B cell (primary cell): ENCODE results near the gene BSG. TPM values are rescaled to one million over a fixed set of nuclear protein-coding genes. Genes with fewer than 3 reads are reported as not detected.

ENCODE experiments used
- ATAC-seq: fragments of 200-7000 bp; cut with Tn5 transposase; one replicate; pipeline ENCODE4 v1.10.0; 2021; ENCODE audit warnings: low read depth, mild to moderate bottlenecking, moderate number of reproducible peaks, moderate library complexity
- CTCF ChIA-PET: fragments of 350-600 bp; sonication (Branson Sonifier 250); formaldehyde crosslinking; loops from one replicate; lab custom pipeline; 2021; ENCODE audit warnings: antibody characterized with exemption, inconsistent platforms; lab: Charles Lee
- POLR2A ChIA-PET: fragments of 350-600 bp; sonication (Branson Sonifier 250); formaldehyde crosslinking; loops from one replicate; lab custom pipeline; 2021; ENCODE audit warnings: antibody characterized with exemption; lab: Charles Lee
- DNase-seq: peaks from one replicate; pipeline ENCODE4 v3.0.0; 2013
- H2AFZ ChIP-seq: 2 replicates; pipeline ENCODE4 v1.6.1; 2012; ENCODE audit warnings: mild to moderate bottlenecking, low read depth, low read length; ENCODE audit not compliant: insufficient read depth, poor library complexity, severe bottlenecking
- H3K27ac ChIP-seq, 2 donors: 1 replicate in 1 of 2; 2 replicates in 1 of 2; pipeline ENCODE4 v1.5.1; 2012 to 2013; ENCODE audit warnings: low read length in 2 of 2, mild to moderate bottlenecking in 2 of 2, moderate library complexity in 1 of 2
- H3K27me3 ChIP-seq, 4 experiments: fragments of 200-600 bp in 1 of 4; sonication (generic) in 1 of 4; replicated peaks in 1 of 4; 1 replicate in 2 of 4; 2 replicates in 2 of 4; pipeline versions ENCODE4 v1.6.1 to v1.7.0; 2013 to 2016; ENCODE audit warnings: low read length in 3 of 4, mild to moderate bottlenecking in 2 of 4, mixed read lengths in 1 of 4, moderate library complexity in 1 of 4; ENCODE audit not compliant: insufficient read depth in 4 of 4, control insufficient read depth in 3 of 4; ENCODE audit errors: control extremely low read depth in 1 of 4
- H3K36me3 ChIP-seq, 2 experiments: replicated peaks in 1 of 2; 1 replicate in 1 of 2; 2 replicates in 1 of 2; pipeline versions ENCODE4 v1.6.1 to v1.7.1; 2013; ENCODE audit warnings: low read length in 1 of 2; ENCODE audit not compliant: insufficient read depth in 2 of 2, control insufficient read depth in 1 of 2; ENCODE audit errors: control extremely low read depth in 1 of 2, extremely low read depth in 1 of 2
- H3K4me1 ChIP-seq, 2 donors: fragments of 200-600 bp in 1 of 2; sonication (generic) in 1 of 2; 1 replicate in 1 of 2; 2 replicates in 1 of 2; pipeline versions ENCODE4 v1.5.1 to v1.6.1; 2013 to 2017; ENCODE audit warnings: low read length in 2 of 2; ENCODE audit not compliant: control insufficient read depth in 2 of 2, insufficient read depth in 2 of 2
- H3K4me2 ChIP-seq: replicated peaks from 2 replicates; pipeline ENCODE3; 2012; ENCODE audit warnings: mild to moderate bottlenecking, low read depth, low read length; ENCODE audit not compliant: poor library complexity, severe bottlenecking
- H3K4me3 ChIP-seq, 5 experiments: fragments of 200-600 bp in 1 of 5; sonication (generic) in 1 of 5; 1 replicate in 3 of 5; 2 replicates in 2 of 5; pipeline versions ENCODE4 v1.5.1 to v1.7.0; 2011 to 2016; ENCODE audit warnings: low read length in 4 of 5, mild to moderate bottlenecking in 4 of 5, low read depth in 2 of 5, control low read depth in 1 of 5, moderate library complexity in 1 of 5; ENCODE audit not compliant: insufficient read depth in 1 of 5; ENCODE audit errors: control extremely low read depth in 1 of 5, extremely low read depth in 1 of 5
- H3K79me2 ChIP-seq: fragments of 200-600 bp; sonication (generic); one replicate; pipeline ENCODE4 v1.6.0; 2016; ENCODE audit warnings: low read length; ENCODE audit not compliant: control insufficient read depth, insufficient read depth
- H3K9ac ChIP-seq: fragments of 200-600 bp; sonication (generic); 2 replicates; pipeline ENCODE4 v1.6.1; 2017; ENCODE audit warnings: mild to moderate bottlenecking, low read length, moderate library complexity
- H3K9me3 ChIP-seq, 3 donors: one replicate each; pipeline versions ENCODE4 v1.6.1 to v1.7.1; 2013; ENCODE audit warnings: low read length in 2 of 3; ENCODE audit not compliant: control insufficient read depth in 2 of 3, insufficient read depth in 1 of 3; ENCODE audit errors: control extremely low read depth in 1 of 3
- H4K20me1 ChIP-seq: 2 replicates; pipeline ENCODE4 v1.6.0; 2012; ENCODE audit warnings: mild to moderate bottlenecking, low read length; ENCODE audit not compliant: insufficient read depth, control insufficient read depth, poor library complexity, severe bottlenecking
- H3K27ac Mint-ChIP-seq: one replicate; pipeline ENCODE4 v1.8.0; 2021; ENCODE audit warnings: mixed read lengths
- H3K27me3 Mint-ChIP-seq: one replicate; pipeline ENCODE4 v1.8.0; 2021; ENCODE audit warnings: mixed read lengths
- H3K4me1 Mint-ChIP-seq: one replicate; pipeline ENCODE4 v1.8.0; 2021; ENCODE audit warnings: mixed read lengths
- H3K4me3 Mint-ChIP-seq: one replicate; pipeline ENCODE4 v1.8.0; 2021; ENCODE audit warnings: mixed read lengths
- H3K9me3 Mint-ChIP-seq: one replicate; pipeline ENCODE4 v1.8.0; 2022; ENCODE audit warnings: mixed read lengths; ENCODE audit not compliant: insufficient read depth
- EZH2 ChIP-seq: IDR thresholded peaks from 2 replicates; pipeline ENCODE4 v1.6.1; 2012; ENCODE audit warnings: borderline replicate concordance, low read depth, mild to moderate bottlenecking, moderate library complexity, low read length; ENCODE audit not compliant: insufficient read depth, poor library complexity, severe bottlenecking
- WGBS: methylation state at CpG from one replicate; pipeline ENCODE4 v1.1.5; 2013; ENCODE audit warnings: missing lambda C conversion rate; ENCODE audit not compliant: insufficient coverage; 5-methylcytosine and 5-hydroxymethylcytosine counted together
- intact Hi-C: fragments of 100-400 bp; cut with micrococcal nuclease; formaldehyde crosslinking; loops from one replicate; pipeline ENCODE4 v1.10.0; 2022
- polyA plus RNA-seq: library from polyadenylated mRNA; depleted of rRNA; stranded (reverse); fragments of >200 nt; gene quantifications from 2 replicates; pipeline ENCODE4 v1.2.3, GENCODE V29; 2012
- total RNA-seq, 2 donors: library from RNA; stranded (reverse); fragments of 120-200 nt in 1 of 2; gene quantifications; 1 replicate in 1 of 2; 2 replicates in 1 of 2; pipeline versions ENCODE4 v1.2.3 to v1.2.4, GENCODE V29; 2013 to 2022
- TF ChIP-seq, protein P1 (sequence below): fragments of 200-600 bp; IDR thresholded peaks from one replicate; pipeline ENCODE4 v1.8.0; 2022; ENCODE audit warnings: antibody characterized with exemption, mild to moderate bottlenecking

The BSG gene
- total and polyA plus RNA-seq, 2 donors (not counting 1 experiment from before 2014, with no cell fraction given) = 82.1 to 131 TPM

DNA sequence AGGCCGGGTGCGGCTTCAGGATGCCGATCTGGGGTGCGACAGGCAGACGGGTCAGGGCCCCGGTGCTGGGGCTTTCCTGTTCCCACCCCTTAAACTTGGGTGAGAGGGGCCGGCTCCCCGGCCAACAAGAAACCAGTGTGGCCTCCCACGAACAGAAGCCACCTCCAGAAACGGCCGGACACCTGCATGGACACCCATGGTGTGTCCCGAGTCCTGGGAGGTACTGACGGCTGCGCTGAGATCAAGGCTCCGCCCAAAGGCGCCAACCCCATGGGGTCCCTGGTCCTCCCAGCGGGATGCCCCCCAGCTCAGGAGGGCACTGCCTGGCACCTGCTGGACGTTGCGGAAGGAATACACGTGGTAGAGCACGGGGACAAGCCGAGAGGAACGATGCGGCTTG is 49.4 kb downstream of the BSG start:
- CTCF ChIA-PET = no interaction called here

DNA sequence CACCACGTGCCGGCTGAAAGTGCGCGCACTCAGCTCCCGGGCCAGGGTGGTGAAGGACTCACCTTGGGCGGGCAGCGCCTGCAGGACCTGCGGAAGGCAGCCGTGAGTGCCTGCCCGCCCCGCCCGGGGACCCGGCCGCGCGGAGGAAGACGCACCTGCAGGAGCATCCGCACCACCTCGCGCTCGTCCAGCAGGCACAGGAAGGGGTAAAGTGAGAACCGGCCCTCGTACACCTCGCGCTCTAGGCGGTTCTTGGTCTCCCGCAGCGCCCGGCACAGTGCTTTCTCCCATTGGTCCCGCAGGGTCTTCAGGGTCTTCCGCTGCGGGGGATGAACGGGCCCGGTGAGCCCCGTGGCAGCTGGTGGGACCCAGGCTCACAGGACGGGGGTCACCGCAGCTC is 50.3 kb downstream of the BSG start:
- H3K27ac ChIP-seq = no peak overlapping the region
- no peaks in the 10 kb centered on the region for H3K27me3 ChIP-seq
- no peaks in the 10 kb centered on the region for H3K9me3 ChIP-seq
- no peak for TF ChIP-seq EZH2
- TF ChIP-seq, protein P1, sequence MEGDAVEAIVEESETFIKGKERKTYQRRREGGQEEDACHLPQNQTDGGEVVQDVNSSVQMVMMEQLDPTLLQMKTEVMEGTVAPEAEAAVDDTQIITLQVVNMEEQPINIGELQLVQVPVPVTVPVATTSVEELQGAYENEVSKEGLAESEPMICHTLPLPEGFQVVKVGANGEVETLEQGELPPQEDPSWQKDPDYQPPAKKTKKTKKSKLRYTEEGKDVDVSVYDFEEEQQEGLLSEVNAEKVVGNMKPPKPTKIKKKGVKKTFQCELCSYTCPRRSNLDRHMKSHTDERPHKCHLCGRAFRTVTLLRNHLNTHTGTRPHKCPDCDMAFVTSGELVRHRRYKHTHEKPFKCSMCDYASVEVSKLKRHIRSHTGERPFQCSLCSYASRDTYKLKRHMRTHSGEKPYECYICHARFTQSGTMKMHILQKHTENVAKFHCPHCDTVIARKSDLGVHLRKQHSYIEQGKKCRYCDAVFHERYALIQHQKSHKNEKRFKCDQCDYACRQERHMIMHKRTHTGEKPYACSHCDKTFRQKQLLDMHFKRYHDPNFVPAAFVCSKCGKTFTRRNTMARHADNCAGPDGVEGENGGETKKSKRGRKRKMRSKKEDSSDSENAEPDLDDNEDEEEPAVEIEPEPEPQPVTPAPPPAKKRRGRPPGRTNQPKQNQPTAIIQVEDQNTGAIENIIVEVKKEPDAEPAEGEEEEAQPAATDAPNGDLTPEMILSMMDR = no peak
- H3K4me3 ChIP-seq = no peak overlapping the region
- 96% methylated on average over 37 of the region's 37 CpGs for WGBS
- no peak overlapping the region for H3K27ac Mint-ChIP-seq
- H2AFZ ChIP-seq = no peak overlapping the region
- no peak overlapping the region for H3K4me3 Mint-ChIP-seq
- ATAC-seq (no peak), DNase-seq (no peak)
- no peaks in the 10 kb centered on the region for H3K4me1 ChIP-seq
- ChIA-PET CTCF (no interaction called here), POLR2A (no interaction called here)
- intact Hi-C loops = no loop called here
- H3K4me1 Mint-ChIP-seq = no peaks in the 10 kb centered on the region
- peaks cover 11% of the 10 kb centered on the region for H4K20me1 ChIP-seq
- no peaks in the 10 kb centered on the region for H3K9me3 Mint-ChIP-seq
- no peak overlapping the region for H3K4me2 ChIP-seq
- no peak overlapping the region for H3K9ac ChIP-seq
- no peaks in the 10 kb centered on the region for H3K27me3 Mint-ChIP-seq
- peaks cover 0 to 40% of the 10 kb centered on the region in 2 experiments for H3K36me3 ChIP-seq
- H3K79me2 ChIP-seq = peaks cover 2% of the 10 kb centered on the region

More for the DNA sequence above, 49.4 kb downstream of the BSG start:
- WGBS = 99% methylated on average over 24 of the region's 24 CpGs
- no peaks in the 10 kb centered on the region for H3K9me3 Mint-ChIP-seq
- no peaks in the 10 kb centered on the region for H3K27me3 Mint-ChIP-seq
- H3K27ac Mint-ChIP-seq = no peak overlapping the region
- Histone ChIP-seq H3K9ac (no peak overlapping the region), H3K27ac (no peak overlapping the region), H2AFZ (no peak overlapping the region), H3K79me2 (no peaks in the 10 kb centered on the region), H3K9me3 (no peaks in the 10 kb centered on the region), H3K4me3 (no peak overlapping the region), H3K27me3 (no peaks in the 10 kb centered on the region), H3K36me3 (peaks cover 0 to 40% of the 10 kb centered on the region in 2 experiments), H3K4me1 (no peaks in the 10 kb centered on the region), H4K20me1 (peaks cover 9% of the 10 kb centered on the region), H3K4me2 (no peak overlapping the region)
- TF ChIP-seq EZH2 = no peak
- TF ChIP-seq, protein P1 = no peak
- H3K4me1 Mint-ChIP-seq = peaks cover 2% of the 10 kb centered on the region
- POLR2A ChIA-PET = no interaction called here
- H3K4me3 Mint-ChIP-seq = no peak overlapping the region
- ATAC-seq (no peak), DNase-seq (no peak)
- intact Hi-C loops = no loop called here
